ENCODE data around the gene TBC1D22B. TPM values are rescaled to one million over a fixed set of nuclear protein-coding genes. Genes with fewer than 3 reads are reported as not detected.

The TBC1D22B gene
- total RNA-seq, result 10 to 100 TPM; 11.2 to 11.9 TPM
- total RNA-seq, result 28.9 to 30.2 reads per million in 2 donors

GRCh38 chr6:37257634-37258404, at the start of gene TBC1D22B, which contains the start of gene TMEM217:
TSS of gene TBC1D22B (plus strand) at chr6:37257772. CDS start at chr6:37257918, 146 bp downstream.
TSS of gene TMEM217 (minus strand) at chr6:37258144. CDS start at chr6:37219030, 39,114 bp downstream.
- peak within 1 kb of the TSS; percentile 96 for H3K27ac Mint-ChIP-seq
- peaks cover 2% of the 10 kb centered on the region for H3K36me3 Mint-ChIP-seq (ENCODE audit: low read depth)
- peaks cover 25% of the 10 kb centered on the region for H3K4me1 Mint-ChIP-seq
- no peaks in the 10 kb centered on the region for H3K9me3 ChIP-seq (ENCODE audit: control insufficient read depth, low read length, poor library complexity, severe bottlenecking)
- DNase-seq (peak; percentile 90 to 92 (median 92)), ATAC-seq (peak; percentile 98)
- H3K27me3 Mint-ChIP-seq, result peaks cover 18% of the 10 kb centered on the region
- peak within 1 kb of the TSS; percentile 97 for H3K4me3 Mint-ChIP-seq

- no peaks in the 10 kb centered on the region for H3K9me3 ChIP-seq (ENCODE audit: control insufficient read depth, low read length, poor library complexity, severe bottlenecking)
- Mint-ChIP-seq H3K4me1 (peaks cover 44% of the 10 kb centered on the region), H3K36me3 (ENCODE audit: low read depth) (peaks cover 4% of the 10 kb centered on the region), H3K4me3 (peak overlapping the region; percentile 77), H3K27me3 (no peaks in the 10 kb centered on the region), H3K27ac (peak overlapping the region; percentile 98)
- DNase-seq (peak; percentile 66 to 81 (median 76)), ATAC-seq (peak; percentile 75)
Measured at GRCh38 chr6:37207903-37208456, 49.6 kb upstream of the TBC1D22B start.

GRCh38 chr6:37208793-37209192, 48.8 kb upstream of the TBC1D22B start:
- Mint-ChIP-seq H3K27ac (peak overlapping the region; percentile 98), H3K36me3 (ENCODE audit: low read depth) (peaks cover 4% of the 10 kb centered on the region), H3K27me3 (no peaks in the 10 kb centered on the region), H3K4me1 (peaks cover 38% of the 10 kb centered on the region), H3K4me3 (no peak overlapping the region)
- ATAC-seq, result no peak
- no peak for DNase-seq
- no peaks in the 10 kb centered on the region for H3K9me3 ChIP-seq (ENCODE audit: control insufficient read depth, low read length, poor library complexity, severe bottlenecking)

- Mint-ChIP-seq H3K4me3 (peak overlapping the region; percentile 87), H3K36me3 (ENCODE audit: low read depth) (peaks cover 2% of the 10 kb centered on the region), H3K4me1 (peaks cover 34% of the 10 kb centered on the region), H3K27me3 (no peaks in the 10 kb centered on the region), H3K27ac (peak overlapping the region; percentile 98)
- ATAC-seq (peak; percentile 83), DNase-seq (peak in 2 of 3 donors; percentile 15 to 26)
- H3K9me3 ChIP-seq (ENCODE audit: control insufficient read depth, low read length, poor library complexity, severe bottlenecking), result no peaks in the 10 kb centered on the region
Measured at GRCh38 chr6:37209461-37210205, 47.9 kb upstream of the TBC1D22B start.

GRCh38 chr6:37210313-37210968, 47.1 kb upstream of the TBC1D22B start:
- DNase-seq (peak; percentile 34 to 79 (median 52)), ATAC-seq (peak; percentile 64)
- no peaks in the 10 kb centered on the region for H3K9me3 ChIP-seq (ENCODE audit: control insufficient read depth, low read length, poor library complexity, severe bottlenecking)
- H3K4me1 Mint-ChIP-seq, result peaks cover 32% of the 10 kb centered on the region
- H3K36me3 Mint-ChIP-seq (ENCODE audit: low read depth), result peaks cover 2% of the 10 kb centered on the region
- no peaks in the 10 kb centered on the region for H3K27me3 Mint-ChIP-seq
- peak overlapping the region; percentile 98 for H3K27ac Mint-ChIP-seq
- H3K4me3 Mint-ChIP-seq, result no peak overlapping the region

- no peak for ATAC-seq
- no peaks in the 10 kb centered on the region for H3K9me3 ChIP-seq (ENCODE audit: control insufficient read depth, low read length, poor library complexity, severe bottlenecking)
- H3K4me3 Mint-ChIP-seq, result no peak overlapping the region
- H3K4me1 Mint-ChIP-seq, result peaks cover 29% of the 10 kb centered on the region
- H3K36me3 Mint-ChIP-seq (ENCODE audit: low read depth), result peaks cover 2% of the 10 kb centered on the region
- H3K27me3 Mint-ChIP-seq, result no peaks in the 10 kb centered on the region
- no peak for DNase-seq
- H3K27ac Mint-ChIP-seq, result no peak overlapping the region
Measured at GRCh38 chr6:37212268-37212667, 45.3 kb upstream of the TBC1D22B start.

- Mint-ChIP-seq H3K27ac (no peak overlapping the region), H3K4me1 (peaks cover 10% of the 10 kb centered on the region), H3K4me3 (no peak overlapping the region), H3K27me3 (no peaks in the 10 kb centered on the region), H3K36me3 (ENCODE audit: low read depth) (no peaks in the 10 kb centered on the region)
- DNase-seq (no peak), ATAC-seq (no peak)
- H3K9me3 ChIP-seq (ENCODE audit: control insufficient read depth, low read length, poor library complexity, severe bottlenecking), result no peaks in the 10 kb centered on the region
Measured at GRCh38 chr6:37218061-37218460, 39.5 kb upstream of the TBC1D22B start.

- DNase-seq, result no peak
- H3K9me3 ChIP-seq (ENCODE audit: control insufficient read depth, low read length, poor library complexity, severe bottlenecking), result no peaks in the 10 kb centered on the region
- Mint-ChIP-seq H3K27ac (no peak overlapping the region), H3K36me3 (ENCODE audit: low read depth) (no peaks in the 10 kb centered on the region), H3K4me1 (peaks cover 12% of the 10 kb centered on the region), H3K27me3 (no peaks in the 10 kb centered on the region), H3K4me3 (no peak overlapping the region)
- no peak for ATAC-seq
Measured at GRCh38 chr6:37218511-37218910, 39.1 kb upstream of the TBC1D22B start.

GRCh38 chr6:37221585-37222124, 35.9 kb upstream of the TBC1D22B start:
- Mint-ChIP-seq H3K36me3 (ENCODE audit: low read depth) (no peaks in the 10 kb centered on the region), H3K4me1 (peaks cover 12% of the 10 kb centered on the region), H3K27ac (peak overlapping the region; percentile 11), H3K4me3 (peak overlapping the region; percentile 83), H3K27me3 (no peaks in the 10 kb centered on the region)
- ATAC-seq, result no peak
- no peaks in the 10 kb centered on the region for H3K9me3 ChIP-seq (ENCODE audit: control insufficient read depth, low read length, poor library complexity, severe bottlenecking)
- no peak for DNase-seq

- no peaks in the 10 kb centered on the region for H3K9me3 ChIP-seq (ENCODE audit: control insufficient read depth, low read length, poor library complexity, severe bottlenecking)
- H3K27ac Mint-ChIP-seq, result peak overlapping the region; percentile 74
- H3K4me3 Mint-ChIP-seq, result peak overlapping the region; percentile 83
- H3K4me1 Mint-ChIP-seq, result peaks cover 12% of the 10 kb centered on the region
- peak; percentile 96 for ATAC-seq
- peak; percentile 42 to 52 (median 46) for DNase-seq
- H3K27me3 Mint-ChIP-seq, result no peaks in the 10 kb centered on the region
- no peaks in the 10 kb centered on the region for H3K36me3 Mint-ChIP-seq (ENCODE audit: low read depth)
Measured at GRCh38 chr6:37222125-37222967, 35.2 kb upstream of the TBC1D22B start.

GRCh38 chr6:37222992-37223391, 34.6 kb upstream of the TBC1D22B start:
- DNase-seq (no peak), ATAC-seq (no peak)
- peak overlapping the region; percentile 74 for H3K27ac Mint-ChIP-seq
- H3K9me3 ChIP-seq (ENCODE audit: control insufficient read depth, low read length, poor library complexity, severe bottlenecking), result no peaks in the 10 kb centered on the region
- H3K4me1 Mint-ChIP-seq, result peaks cover 12% of the 10 kb centered on the region
- H3K27me3 Mint-ChIP-seq, result no peaks in the 10 kb centered on the region
- H3K4me3 Mint-ChIP-seq, result peak overlapping the region; percentile 83
- H3K36me3 Mint-ChIP-seq (ENCODE audit: low read depth), result no peaks in the 10 kb centered on the region
